ENCODE data around the gene FTH1. TPM values are rescaled to one million over a fixed set of nuclear protein-coding genes. Genes with fewer than 3 reads are reported as not detected.

Gene FTH1
- total RNA-seq, 2 experiments from 2014 or later: 2,313 to 2,400 TPM

- Histone ChIP-seq H3K36me3 (ENCODE audit: insufficient read depth, low read length) (no peaks in the 10 kb centered on the region), H3K4me3 (ENCODE audit: low read length) (no peak overlapping the region), H3K27me3 (ENCODE audit: control insufficient read depth in 1 of 2, insufficient read depth in 2 of 2, low read length in 2 of 2) (peaks cover 7 to 15% of the 10 kb centered on the region in 2 experiments), H3K9me3 (ENCODE audit: control insufficient read depth in 1 of 2, insufficient read depth in 1 of 2, low read length in 2 of 2) (no peaks in the 10 kb centered on the region), H3K4me1 (ENCODE audit: insufficient read depth, low read length) (no peaks in the 10 kb centered on the region), H3K27ac (ENCODE audit: low read depth in 1 of 2, low read length in 2 of 2) (no peak overlapping the region)
- no peak overlapping the region for H3K4me3 Mint-ChIP-seq
- CTCF ChIA-PET: no interaction called here
- no peak overlapping the region for H3K27ac Mint-ChIP-seq
- intact Hi-C loops (cut with DNase I, micrococcal nuclease): loop anchor here in 1 of 2 experiments (5.0 kb wide), 1 partner anchor 62 kb away; no protein-coding TSS in a partner anchor
- H3K36me3 Mint-ChIP-seq (ENCODE audit: low read depth): no peaks in the 10 kb centered on the region
- TF ChIP-seq, protein P1, sequence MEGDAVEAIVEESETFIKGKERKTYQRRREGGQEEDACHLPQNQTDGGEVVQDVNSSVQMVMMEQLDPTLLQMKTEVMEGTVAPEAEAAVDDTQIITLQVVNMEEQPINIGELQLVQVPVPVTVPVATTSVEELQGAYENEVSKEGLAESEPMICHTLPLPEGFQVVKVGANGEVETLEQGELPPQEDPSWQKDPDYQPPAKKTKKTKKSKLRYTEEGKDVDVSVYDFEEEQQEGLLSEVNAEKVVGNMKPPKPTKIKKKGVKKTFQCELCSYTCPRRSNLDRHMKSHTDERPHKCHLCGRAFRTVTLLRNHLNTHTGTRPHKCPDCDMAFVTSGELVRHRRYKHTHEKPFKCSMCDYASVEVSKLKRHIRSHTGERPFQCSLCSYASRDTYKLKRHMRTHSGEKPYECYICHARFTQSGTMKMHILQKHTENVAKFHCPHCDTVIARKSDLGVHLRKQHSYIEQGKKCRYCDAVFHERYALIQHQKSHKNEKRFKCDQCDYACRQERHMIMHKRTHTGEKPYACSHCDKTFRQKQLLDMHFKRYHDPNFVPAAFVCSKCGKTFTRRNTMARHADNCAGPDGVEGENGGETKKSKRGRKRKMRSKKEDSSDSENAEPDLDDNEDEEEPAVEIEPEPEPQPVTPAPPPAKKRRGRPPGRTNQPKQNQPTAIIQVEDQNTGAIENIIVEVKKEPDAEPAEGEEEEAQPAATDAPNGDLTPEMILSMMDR (IDR thresholded peaks at IDR 0.05): no peak
- DNase-seq (no peak), ATAC-seq (ENCODE audit: poor library complexity) (no peak)
- H3K27me3 Mint-ChIP-seq: peaks cover 39% of the 10 kb centered on the region
- H3K9me3 Mint-ChIP-seq: no peaks in the 10 kb centered on the region
- H3K4me1 Mint-ChIP-seq (ENCODE audit: low read depth): no peaks in the 10 kb centered on the region
- POLR2A ChIA-PET: no interaction called here
These were observed 43.4 kb downstream of the FTH1 start for GRCh38 chr11:61924064-61924455.

DNA sequence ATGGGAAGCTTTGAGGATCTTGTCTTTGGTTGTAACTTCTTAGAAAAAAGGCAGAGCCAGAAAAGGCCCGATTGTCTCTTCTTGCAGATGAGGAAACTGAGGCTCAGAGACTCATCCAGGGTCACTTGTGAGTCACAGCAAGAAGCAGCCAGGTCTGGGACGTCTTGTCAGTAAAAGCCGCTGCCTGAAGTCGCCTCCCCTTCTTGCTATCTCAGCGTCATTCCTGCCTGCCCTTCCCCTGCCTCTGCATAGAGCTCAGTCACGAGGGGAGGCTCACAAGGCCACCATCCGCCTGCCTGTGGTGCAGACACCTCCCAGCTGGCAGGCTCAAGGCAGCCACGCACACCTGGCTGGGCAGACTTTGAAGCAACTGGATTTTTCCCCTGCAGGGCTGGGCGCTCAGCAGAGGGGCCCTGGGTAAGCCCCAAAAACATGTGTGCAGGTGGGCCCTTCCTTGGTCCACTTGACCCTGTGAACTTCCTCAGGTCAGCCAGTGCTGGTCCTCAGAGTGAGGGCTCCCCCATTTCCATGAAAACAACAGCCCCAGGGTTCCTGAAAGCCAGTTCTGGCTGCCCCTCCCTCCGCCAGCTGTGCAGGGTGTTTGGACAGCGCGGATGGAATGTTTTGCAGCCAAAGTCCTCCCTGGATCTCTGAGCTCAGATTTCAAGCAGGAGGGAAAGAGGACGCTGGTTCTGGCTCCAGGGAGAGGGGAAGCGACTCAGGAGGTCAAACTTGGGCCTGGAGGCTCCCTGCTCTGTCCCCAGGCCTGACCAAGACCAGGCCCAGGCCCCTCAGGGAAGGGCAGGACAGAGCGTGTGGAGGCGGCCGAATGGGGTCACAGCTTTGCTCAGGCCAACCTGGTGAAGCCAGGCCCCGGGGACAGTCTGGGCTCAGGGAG lies 44.0 kb downstream of the FTH1 start:
- Histone ChIP-seq H3K4me3 (ENCODE audit: low read length) (no peak overlapping the region), H3K9me3 (ENCODE audit: control insufficient read depth in 1 of 2, insufficient read depth in 1 of 2, low read length in 2 of 2) (no peaks in the 10 kb centered on the region), H3K36me3 (ENCODE audit: insufficient read depth, low read length) (no peaks in the 10 kb centered on the region), H3K27ac (ENCODE audit: low read depth in 1 of 2, low read length in 2 of 2) (no peak overlapping the region), H3K27me3 (ENCODE audit: control insufficient read depth in 1 of 2, insufficient read depth in 2 of 2, low read length in 2 of 2) (peaks cover 13 to 21% of the 10 kb centered on the region in 2 experiments), H3K4me1 (ENCODE audit: insufficient read depth, low read length) (no peaks in the 10 kb centered on the region)
- CTCF ChIA-PET: no interaction called here
- TF ChIP-seq, protein P1 (IDR thresholded peaks at IDR 0.05): no peak
- ATAC-seq (ENCODE audit: poor library complexity): no peak
- no peak overlapping the region for H3K27ac Mint-ChIP-seq
- peaks cover 39% of the 10 kb centered on the region for H3K27me3 Mint-ChIP-seq
- no peaks in the 10 kb centered on the region for H3K36me3 Mint-ChIP-seq (ENCODE audit: low read depth)
- no peak overlapping the region for H3K4me3 Mint-ChIP-seq
- H3K4me1 Mint-ChIP-seq (ENCODE audit: low read depth): peaks cover 2% of the 10 kb centered on the region
- intact Hi-C loops (cut with DNase I, micrococcal nuclease): loop anchor here in 1 of 2 experiments (5.0 kb wide), 1 partner anchor 61 kb away; no protein-coding TSS in a partner anchor
- no peak for DNase-seq
- POLR2A ChIA-PET: no interaction called here
- no peaks in the 10 kb centered on the region for H3K9me3 Mint-ChIP-seq

GRCh38 chr11:61922539-61922938 lies 44.9 kb downstream of the FTH1 start:
- Mint-ChIP-seq H3K4me1 (ENCODE audit: low read depth) (peaks cover 10% of the 10 kb centered on the region), H3K4me3 (no peak overlapping the region), H3K27me3 (peaks cover 48% of the 10 kb centered on the region), H3K27ac (no peak overlapping the region), H3K36me3 (ENCODE audit: low read depth) (no peaks in the 10 kb centered on the region), H3K9me3 (no peaks in the 10 kb centered on the region)
- Histone ChIP-seq H3K4me3 (ENCODE audit: low read length) (no peak overlapping the region), H3K36me3 (ENCODE audit: insufficient read depth, low read length) (no peaks in the 10 kb centered on the region), H3K4me1 (ENCODE audit: insufficient read depth, low read length) (peaks cover 4% of the 10 kb centered on the region), H3K27me3 (ENCODE audit: control insufficient read depth in 1 of 2, insufficient read depth in 2 of 2, low read length in 2 of 2) (peaks cover 21 to 30% of the 10 kb centered on the region in 2 experiments), H3K9me3 (ENCODE audit: control insufficient read depth in 1 of 2, insufficient read depth in 1 of 2, low read length in 2 of 2) (no peaks in the 10 kb centered on the region), H3K27ac (ENCODE audit: low read depth in 1 of 2, low read length in 2 of 2) (no peak overlapping the region)
- ChIA-PET CTCF (interaction anchor here (0.6 to 1.3 kb wide), 2 partner anchors 24 to 164 kb away, joined by 3 read pairs; no protein-coding TSS in a partner anchor), POLR2A (no interaction called here)
- intact Hi-C loops (cut with DNase I, micrococcal nuclease): loop anchor here in 1 of 2 experiments (5.0 kb wide), 1 partner anchor 60 kb away; no protein-coding TSS in a partner anchor
- DNase-seq (no peak), ATAC-seq (ENCODE audit: poor library complexity) (no peak)
- TF ChIP-seq, protein P1 (IDR thresholded peaks at IDR 0.05): no peak
